Ishikawa (cell line): Measurements from ENCODE around the gene MAGEC2.

Experiments
- CEBPB ChIP-seq: IDR thresholded peaks from 2 replicates; pipeline ENCODE4 v1.6.1; 2012
- CREB1 ChIP-seq: IDR thresholded peaks from 2 replicates; pipeline ENCODE4 v1.6.1; 2012; ENCODE audit warnings: low read depth
- FOXM1 ChIP-seq: IDR thresholded peaks from 2 replicates; pipeline ENCODE4 v1.6.1; 2012; ENCODE audit warnings: low read depth, borderline replicate concordance
- NFIC ChIP-seq: IDR thresholded peaks from 2 replicates; pipeline ENCODE4 v1.6.1; 2012
- RAD21 ChIP-seq: IDR thresholded peaks from 2 replicates; pipeline ENCODE4 v1.6.1; 2012; ENCODE audit warnings: low read depth
- TAF1 ChIP-seq: IDR thresholded peaks from 2 replicates; pipeline ENCODE4 v1.6.1; 2012; ENCODE audit warnings: low read depth, mild to moderate bottlenecking
- TCF12 ChIP-seq: IDR thresholded peaks from 2 replicates; pipeline ENCODE4 v1.6.1; 2012; ENCODE audit warnings: low read depth
- TEAD4 ChIP-seq: IDR thresholded peaks from 2 replicates; pipeline ENCODE4 v1.6.1; 2012
- YY1 ChIP-seq: IDR thresholded peaks from 2 replicates; pipeline ENCODE4 v1.6.1; 2012; ENCODE audit warnings: low read depth
- ZBTB7A ChIP-seq: IDR thresholded peaks from 2 replicates; pipeline ENCODE4 v1.6.1; 2012; ENCODE audit warnings: low read depth
- TF ChIP-seq, protein P1 (sequence below): IDR thresholded peaks from 2 replicates; pipeline ENCODE4 v1.6.1; 2012
- TF ChIP-seq, protein P2 (sequence below): IDR thresholded peaks from 2 replicates; pipeline ENCODE4 v1.6.1; 2012; ENCODE audit warnings: low read depth, mild to moderate bottlenecking
- TF ChIP-seq, protein P3 (sequence below): IDR thresholded peaks from 2 replicates; pipeline ENCODE4 v1.6.1; 2012

MAGEC2 gene

DNA sequence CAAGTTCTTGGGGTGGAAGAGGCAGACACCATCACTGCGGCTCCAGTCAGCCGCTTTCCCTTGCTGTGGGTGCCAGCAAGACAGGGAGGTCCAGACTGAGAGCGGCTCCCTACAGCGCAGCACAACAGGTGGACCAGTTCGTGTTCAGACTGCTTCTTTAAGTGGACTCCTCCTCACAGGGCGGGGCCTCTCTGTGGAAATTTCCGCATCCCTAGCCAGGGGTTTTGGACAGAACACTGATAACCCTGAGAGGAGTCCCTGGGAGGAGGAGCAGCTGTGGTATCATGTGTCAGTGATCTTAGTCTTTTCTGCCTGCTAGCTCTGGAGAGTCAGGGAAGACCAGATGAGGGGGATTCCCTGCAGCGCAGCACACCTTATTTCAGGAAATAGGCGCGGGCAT is 48.5 kb downstream of the MAGEC2 start:
- TF ChIP-seq NFIC (no peak), CEBPB (no peak), RAD21 (no peak), TEAD4 (no peak), TAF1 (no peak), TCF12 (no peak), YY1 (no peak), ZBTB7A (no peak), CREB1 (no peak), FOXM1 (no peak)
- TF ChIP-seq, protein P1, sequence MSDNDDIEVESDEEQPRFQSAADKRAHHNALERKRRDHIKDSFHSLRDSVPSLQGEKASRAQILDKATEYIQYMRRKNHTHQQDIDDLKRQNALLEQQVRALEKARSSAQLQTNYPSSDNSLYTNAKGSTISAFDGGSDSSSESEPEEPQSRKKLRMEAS = no peak
- TF ChIP-seq, protein P2, sequence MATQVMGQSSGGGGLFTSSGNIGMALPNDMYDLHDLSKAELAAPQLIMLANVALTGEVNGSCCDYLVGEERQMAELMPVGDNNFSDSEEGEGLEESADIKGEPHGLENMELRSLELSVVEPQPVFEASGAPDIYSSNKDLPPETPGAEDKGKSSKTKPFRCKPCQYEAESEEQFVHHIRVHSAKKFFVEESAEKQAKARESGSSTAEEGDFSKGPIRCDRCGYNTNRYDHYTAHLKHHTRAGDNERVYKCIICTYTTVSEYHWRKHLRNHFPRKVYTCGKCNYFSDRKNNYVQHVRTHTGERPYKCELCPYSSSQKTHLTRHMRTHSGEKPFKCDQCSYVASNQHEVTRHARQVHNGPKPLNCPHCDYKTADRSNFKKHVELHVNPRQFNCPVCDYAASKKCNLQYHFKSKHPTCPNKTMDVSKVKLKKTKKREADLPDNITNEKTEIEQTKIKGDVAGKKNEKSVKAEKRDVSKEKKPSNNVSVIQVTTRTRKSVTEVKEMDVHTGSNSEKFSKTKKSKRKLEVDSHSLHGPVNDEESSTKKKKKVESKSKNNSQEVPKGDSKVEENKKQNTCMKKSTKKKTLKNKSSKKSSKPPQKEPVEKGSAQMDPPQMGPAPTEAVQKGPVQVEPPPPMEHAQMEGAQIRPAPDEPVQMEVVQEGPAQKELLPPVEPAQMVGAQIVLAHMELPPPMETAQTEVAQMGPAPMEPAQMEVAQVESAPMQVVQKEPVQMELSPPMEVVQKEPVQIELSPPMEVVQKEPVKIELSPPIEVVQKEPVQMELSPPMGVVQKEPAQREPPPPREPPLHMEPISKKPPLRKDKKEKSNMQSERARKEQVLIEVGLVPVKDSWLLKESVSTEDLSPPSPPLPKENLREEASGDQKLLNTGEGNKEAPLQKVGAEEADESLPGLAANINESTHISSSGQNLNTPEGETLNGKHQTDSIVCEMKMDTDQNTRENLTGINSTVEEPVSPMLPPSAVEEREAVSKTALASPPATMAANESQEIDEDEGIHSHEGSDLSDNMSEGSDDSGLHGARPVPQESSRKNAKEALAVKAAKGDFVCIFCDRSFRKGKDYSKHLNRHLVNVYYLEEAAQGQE = no peak
- TF ChIP-seq, protein P3, sequence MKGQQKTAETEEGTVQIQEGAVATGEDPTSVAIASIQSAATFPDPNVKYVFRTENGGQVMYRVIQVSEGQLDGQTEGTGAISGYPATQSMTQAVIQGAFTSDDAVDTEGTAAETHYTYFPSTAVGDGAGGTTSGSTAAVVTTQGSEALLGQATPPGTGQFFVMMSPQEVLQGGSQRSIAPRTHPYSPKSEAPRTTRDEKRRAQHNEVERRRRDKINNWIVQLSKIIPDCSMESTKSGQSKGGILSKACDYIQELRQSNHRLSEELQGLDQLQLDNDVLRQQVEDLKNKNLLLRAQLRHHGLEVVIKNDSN = no peak
